Chondrocyte (in vitro differentiated cells): ENCODE data around the gene CTNNB1. TPM values are rescaled to one million over a fixed set of nuclear protein-coding genes. Genes with fewer than 3 reads are reported as not detected.

ENCODE experiments used
- DNase-seq: peaks from one replicate; pipeline ENCODE4 v3.0.0; 2021; ENCODE audit warnings: mixed read lengths, low spot score
- H3K27ac Mint-ChIP-seq: one replicate; pipeline ENCODE4 v1.8.0; 2021; ENCODE audit warnings: mild to moderate bottlenecking, moderate library complexity, mixed read lengths; ENCODE audit not compliant: unreplicated experiment
- H3K27me3 Mint-ChIP-seq: 2 replicates; pipeline ENCODE4 v1.8.0; 2021; ENCODE audit warnings: low read depth, mixed read lengths
- H3K36me3 Mint-ChIP-seq: 2 replicates; pipeline ENCODE4 v1.8.0; 2021; ENCODE audit warnings: low read depth, mixed read lengths
- H3K4me1 Mint-ChIP-seq: 2 replicates; pipeline ENCODE4 v1.8.0; 2021; ENCODE audit warnings: low read depth, mild to moderate bottlenecking, mixed read lengths
- H3K4me3 Mint-ChIP-seq: one replicate; pipeline ENCODE4 v1.8.0; 2021; ENCODE audit warnings: mild to moderate bottlenecking, moderate library complexity, mixed read lengths; ENCODE audit not compliant: unreplicated experiment
- H3K9me3 Mint-ChIP-seq: 2 replicates; pipeline ENCODE4 v1.8.0; 2021; ENCODE audit warnings: low read depth, mixed read lengths
- CTCF ChIP-seq: fragments of 200-600 bp; sonication (generic); IDR thresholded peaks from 2 replicates; pipeline ENCODE4 v1.5.0; 2021; ENCODE audit warnings: antibody characterized with exemption, mild to moderate bottlenecking, moderate library complexity
- total RNA-seq: library from RNA; stranded (reverse); gene quantifications from 3 replicates; pipeline ENCODE4 v1.2.1, GENCODE V29; 2021

The CTNNB1 gene
- total RNA-seq, 1 donor from 2014 or later: 487 TPM

DNA sequence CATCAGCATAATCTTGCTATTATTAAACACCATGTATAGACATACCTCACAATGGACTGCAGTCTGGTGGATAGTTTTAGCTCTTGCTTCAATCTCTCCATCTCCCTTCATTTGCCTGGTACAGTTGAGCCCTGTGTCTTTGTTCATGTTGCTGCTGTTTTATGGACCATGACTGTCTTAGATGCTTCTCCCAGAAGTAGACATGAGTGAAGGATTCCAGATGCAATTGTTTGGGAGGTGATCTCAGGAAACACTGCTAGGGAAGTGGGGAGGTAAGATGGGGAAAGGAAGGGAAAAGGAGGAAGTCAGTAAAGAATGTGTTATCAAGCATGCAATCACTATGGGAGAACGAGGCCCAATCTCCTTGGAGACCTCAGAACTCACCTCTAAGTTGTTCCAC is 36.3 kb upstream of the CTNNB1 start:
- Mint-ChIP-seq H3K27me3 (no peaks in the 10 kb centered on the region), H3K36me3 (no peaks in the 10 kb centered on the region), H3K4me1 (peaks cover 7% of the 10 kb centered on the region), H3K9me3 (no peaks in the 10 kb centered on the region), H3K27ac (no peak overlapping the region), H3K4me3 (no peak overlapping the region)
- DNase-seq: no peak
- no peak for TF ChIP-seq CTCF

- DNase-seq: no peak
- no peaks in the 10 kb centered on the region for H3K36me3 Mint-ChIP-seq
- H3K27ac Mint-ChIP-seq: no peak overlapping the region
- peaks cover 5% of the 10 kb centered on the region for H3K4me1 Mint-ChIP-seq
- H3K27me3 Mint-ChIP-seq: no peaks in the 10 kb centered on the region
- peaks cover 1% of the 10 kb centered on the region for H3K9me3 Mint-ChIP-seq
- no peak for TF ChIP-seq CTCF
- H3K4me3 Mint-ChIP-seq: no peak overlapping the region
These were observed 35.9 kb upstream of the CTNNB1 start for GRCh38 chr3:41163421-41163820.

- Mint-ChIP-seq H3K9me3 (peaks cover 4% of the 10 kb centered on the region), H3K27me3 (no peaks in the 10 kb centered on the region), H3K4me3 (no peak overlapping the region), H3K36me3 (no peaks in the 10 kb centered on the region), H3K27ac (no peak overlapping the region), H3K4me1 (peaks cover 6% of the 10 kb centered on the region)
- DNase-seq: no peak
- TF ChIP-seq CTCF: no peak
These were observed 34.5 kb upstream of the CTNNB1 start for GRCh38 chr3:41164777-41165176.

- H3K9me3 Mint-ChIP-seq: peaks cover 4% of the 10 kb centered on the region
- peaks cover 5% of the 10 kb centered on the region for H3K27me3 Mint-ChIP-seq
- no peak for TF ChIP-seq CTCF
- no peak overlapping the region for H3K4me3 Mint-ChIP-seq
- no peak overlapping the region for H3K27ac Mint-ChIP-seq
- H3K4me1 Mint-ChIP-seq: peaks cover 6% of the 10 kb centered on the region
- DNase-seq: no peak
- no peaks in the 10 kb centered on the region for H3K36me3 Mint-ChIP-seq
These were observed 31.4 kb upstream of the CTNNB1 start for GRCh38 chr3:41167722-41168497.

- TF ChIP-seq CTCF: no peak
- Mint-ChIP-seq H3K4me1 (peaks cover 7% of the 10 kb centered on the region), H3K4me3 (no peak overlapping the region), H3K27me3 (peaks cover 5% of the 10 kb centered on the region), H3K36me3 (no peaks in the 10 kb centered on the region), H3K27ac (peak overlapping the region; percentile 14), H3K9me3 (peaks cover 4% of the 10 kb centered on the region)
- DNase-seq: no peak
These were observed 30.3 kb upstream of the CTNNB1 start for GRCh38 chr3:41169023-41169422.
